GM23338 (cell line): Measurements from ENCODE around the gene MTARC2. TPM values are rescaled to one million over a fixed set of nuclear protein-coding genes. Genes with fewer than 3 reads are reported as not detected.

Experiments
- ATAC-seq: fragments of 200-7000 bp; cut with Tn5 transposase; 3 replicates; pipeline ENCODE4 v1.9.1; 2020
- DNase-seq: peaks from one replicate; pipeline ENCODE4 v3.0.0-alpha.2; 2015; ENCODE audit warnings: low spot score
- H2AFZ ChIP-seq: fragments of 200-600 bp; sonication (generic); 2 replicates; pipeline ENCODE4 v1.8.0; 2016; ENCODE audit warnings: antibody characterized with exemption, mild to moderate bottlenecking, moderate library complexity
- H3F3A ChIP-seq: fragments of 200-600 bp; sonication (generic); replicated peaks from 2 replicates; pipeline ENCODE4 v1.8.0; 2017; ENCODE audit warnings: antibody characterized with exemption, mixed run types, low read depth
- H3K27ac ChIP-seq: fragments of 200-600 bp; sonication (generic); 2 replicates; pipeline ENCODE4 v1.6.1; 2016; ENCODE audit warnings: low read depth
- H3K27me3 ChIP-seq: fragments of 200-600 bp; sonication (generic); 2 replicates; pipeline ENCODE4 v1.8.0; 2016; ENCODE audit warnings: mild to moderate bottlenecking, mixed run types, moderate library complexity; ENCODE audit not compliant: insufficient read depth
- H3K36me3 ChIP-seq: fragments of 200-600 bp; sonication (generic); 2 replicates; pipeline ENCODE4 v1.8.0; 2016; ENCODE audit warnings: mild to moderate bottlenecking; ENCODE audit not compliant: insufficient read depth
- H3K4me1 ChIP-seq: fragments of 200-600 bp; sonication (generic); 2 replicates; pipeline ENCODE4 v1.8.0; 2016; ENCODE audit warnings: mild to moderate bottlenecking, moderate library complexity; ENCODE audit not compliant: insufficient read depth
- H3K4me2 ChIP-seq: fragments of 200-600 bp; sonication (generic); 2 replicates; pipeline ENCODE4 v1.7.1; 2017; ENCODE audit warnings: mixed run types
- H3K4me3 ChIP-seq: fragments of 200-600 bp; sonication (generic); 2 replicates; pipeline ENCODE4 v1.6.1; 2016; ENCODE audit warnings: mixed run types
- H3K79me2 ChIP-seq: fragments of 200-600 bp; sonication (generic); replicated peaks from 2 replicates; pipeline ENCODE4 v1.8.0; 2017; ENCODE audit warnings: mild to moderate bottlenecking; ENCODE audit not compliant: insufficient read depth
- H3K9me2 ChIP-seq: fragments of 200-600 bp; sonication (generic); 2 replicates; pipeline ENCODE4 v1.8.0; 2017; ENCODE audit not compliant: insufficient read depth
- H4K20me1 ChIP-seq: fragments of 200-600 bp; sonication (generic); replicated peaks from 2 replicates; pipeline ENCODE4 v1.8.0; 2017; ENCODE audit warnings: mild to moderate bottlenecking; ENCODE audit not compliant: insufficient read depth
- H3K27ac Mint-ChIP-seq: 2 replicates; pipeline ENCODE4 v1.8.0; 2020; ENCODE audit warnings: inconsistent platforms, mild to moderate bottlenecking, moderate library complexity, mixed read lengths
- H3K27me3 Mint-ChIP-seq: 3 replicates; pipeline ENCODE4 v1.8.0; 2022; ENCODE audit warnings: low read depth, mild to moderate bottlenecking, moderate library complexity, mixed read lengths, inconsistent platforms; ENCODE audit not compliant: insufficient read depth, poor library complexity
- H3K36me3 Mint-ChIP-seq: 3 replicates; pipeline ENCODE4 v1.8.0; 2021; ENCODE audit warnings: low read depth, mild to moderate bottlenecking, inconsistent platforms, moderate library complexity, mixed read lengths
- H3K4me1 Mint-ChIP-seq: 3 replicates; pipeline ENCODE4 v1.8.0; 2020; ENCODE audit warnings: mild to moderate bottlenecking, inconsistent platforms, mixed read lengths
- H3K4me3 Mint-ChIP-seq: 3 replicates; pipeline ENCODE4 v1.8.0; 2021; ENCODE audit warnings: moderate library complexity, mild to moderate bottlenecking, inconsistent platforms, mixed read lengths
- H3K9me3 Mint-ChIP-seq: 3 replicates; pipeline ENCODE4 v1.8.0; 2020; ENCODE audit warnings: moderate library complexity, mild to moderate bottlenecking, inconsistent platforms, mixed read lengths
- CTCF ChIP-seq, 2 experiments: fragments of 200-600 bp in 1 of 2; sonication (generic) in 1 of 2; conservative IDR thresholded peaks; 2 replicates each; pipeline versions ENCODE4 v1.5.1 to v1.6.1; 2016 to 2017; ENCODE audit warnings: antibody characterized with exemption in 2 of 2, low read depth in 2 of 2, mild to moderate bottlenecking in 2 of 2, moderate library complexity in 1 of 2
- EZH2phosphoT487 ChIP-seq: fragments of 200-600 bp; sonication (generic); IDR thresholded peaks from one replicate; pipeline ENCODE4 v1.8.1; 2018; ENCODE audit warnings: antibody characterized with exemption; ENCODE audit not compliant: unreplicated experiment
- JUNB ChIP-seq: IDR thresholded peaks from one replicate; pipeline ENCODE4 v1.6.1; 2016; ENCODE audit warnings: antibody characterized with exemption; ENCODE audit not compliant: unreplicated experiment
- NANOG ChIP-seq: IDR thresholded peaks from 2 replicates; pipeline ENCODE4 v1.6.1; 2016; ENCODE audit warnings: antibody characterized with exemption, borderline replicate concordance
- POLR2AphosphoS5 ChIP-seq: IDR thresholded peaks from 2 replicates; pipeline ENCODE4 v1.6.1; 2016; ENCODE audit warnings: antibody characterized with exemption, low read depth
- REST ChIP-seq: IDR thresholded peaks from one replicate; pipeline ENCODE4 v1.6.1; 2018; ENCODE audit warnings: antibody characterized with exemption; ENCODE audit not compliant: unreplicated experiment
- STAT1 ChIP-seq: IDR thresholded peaks from one replicate; pipeline ENCODE4 v1.6.1; 2016; ENCODE audit warnings: antibody characterized with exemption; ENCODE audit not compliant: unreplicated experiment
- long read RNA-seq: library from polyadenylated mRNA; unstranded; transcript quantifications from one replicate; pipeline ENCODE4 v2.0.0, GENCODE V29; 2020; ENCODE audit not compliant: unreplicated experiment
- polyA plus RNA-seq: library from polyadenylated mRNA; unstranded; fragments of >200 nt; fragmentation: Nextera tagmentation; extraction: Ambion mirVana; gene quantifications from 2 replicates; pipeline ENCODE4 v1.2.1, GENCODE V29; 2016
- total RNA-seq: library from RNA; depleted of rRNA; stranded (reverse); fragments of >200 nt; shearing (Covaris generic); gene quantifications from 2 replicates; pipeline ENCODE4 v1.2.3, GENCODE V29; 2014; rRNA removed
- TF ChIP-seq, protein P1 (sequence below): IDR thresholded peaks from 2 replicates; pipeline ENCODE4 v1.6.1; 2016; ENCODE audit warnings: antibody characterized with exemption

MTARC2 gene
- total RNA-seq (4.1 and 4.3 TPM in 2 replicates), polyA plus RNA-seq (7.7 and 8.0 TPM in 2 replicates)
- long read RNA-seq, transcript MARC2-202 (8 exons, 2,134 nt) = major isoform, 8 of 9 reads
- long read RNA-seq, partial matches to known transcripts = 0 of 9 reads
- long read RNA-seq, other reads (novel, unspliced or antisense) = 1 of 9 reads

DNA sequence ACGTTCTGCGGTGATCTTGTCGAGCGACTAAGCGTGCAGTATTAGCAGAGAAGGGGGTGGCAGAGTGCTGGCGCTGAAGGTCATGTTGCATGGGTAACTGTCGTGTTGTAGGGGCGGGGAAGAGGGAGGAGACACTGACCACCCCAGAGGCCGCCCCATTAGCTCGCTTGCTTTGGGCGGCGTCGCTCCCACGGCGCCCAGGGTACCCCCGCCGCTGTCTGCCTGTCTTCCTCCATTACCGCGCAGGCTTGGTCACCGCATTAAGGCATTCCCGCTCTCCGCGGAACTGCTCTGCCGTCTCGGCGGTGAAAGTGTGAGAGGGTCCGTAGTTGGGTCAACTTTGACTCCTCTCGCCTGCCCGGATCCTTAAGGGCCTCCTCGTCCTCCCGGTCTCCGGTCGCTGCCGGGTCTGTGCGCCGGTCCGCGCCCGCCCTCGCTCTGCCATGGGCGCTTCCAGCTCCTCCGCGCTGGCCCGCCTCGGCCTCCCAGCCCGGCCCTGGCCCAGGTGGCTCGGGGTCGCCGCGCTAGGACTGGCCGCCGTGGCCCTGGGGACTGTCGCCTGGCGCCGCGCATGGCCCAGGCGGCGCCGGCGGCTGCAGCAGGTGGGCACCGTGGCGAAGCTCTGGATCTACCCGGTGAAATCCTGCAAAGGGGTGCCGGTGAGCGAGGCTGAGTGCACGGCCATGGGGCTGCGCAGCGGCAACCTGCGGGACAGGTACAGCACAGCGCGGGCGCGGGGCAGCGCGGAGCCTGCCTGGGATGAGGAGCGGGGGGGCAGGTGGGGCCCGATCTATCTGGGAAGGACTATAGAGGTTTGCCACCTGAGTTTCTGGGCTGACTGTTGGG lies at the start of gene MTARC2:
MTARC2 (plus strand) TSS at position 234 of the 846 bp plus-strand sequence; CDS start at position 444, 210 bp downstream.
- no peaks in the 10 kb centered on the region; the same call in 2 of the 3 replicates for H3K36me3 Mint-ChIP-seq
- DNase-seq = peak; percentile 91
- peaks cover 46% of the 10 kb centered on the region for H3K4me1 Mint-ChIP-seq
- Histone ChIP-seq H3K4me1 (peaks cover 23% of the 10 kb centered on the region), H3K4me3 (peak within 1 kb of the TSS; percentile 62), H3K36me3 (no peaks in the 10 kb centered on the region), H3K27me3 (peaks cover 41% of the 10 kb centered on the region), H3K27ac (no peak within 1 kb of the TSS), H3K9me2 (no peaks in the 10 kb centered on the region), H3F3A (no peaks in the 10 kb centered on the region), H3K79me2 (peaks cover 15% of the 10 kb centered on the region), H2AFZ (peak within 1 kb of the TSS; percentile 89), H3K4me2 (peak within 1 kb of the TSS; percentile 84), H4K20me1 (peaks cover 13% of the 10 kb centered on the region)
- H3K27ac Mint-ChIP-seq = peak within 1 kb of the TSS; percentile 85
- ATAC-seq = peak; percentile 88
- H3K27me3 Mint-ChIP-seq = peaks cover 25% of the 10 kb centered on the region
- no peaks in the 10 kb centered on the region for H3K9me3 Mint-ChIP-seq
- H3K4me3 Mint-ChIP-seq = peak within 1 kb of the TSS; percentile 87
- TF ChIP-seq EZH2phosphoT487 (no peak), REST (no peak), STAT1 (no peak), POLR2AphosphoS5 (peak; percentile 90)
- TF ChIP-seq, protein P1, sequence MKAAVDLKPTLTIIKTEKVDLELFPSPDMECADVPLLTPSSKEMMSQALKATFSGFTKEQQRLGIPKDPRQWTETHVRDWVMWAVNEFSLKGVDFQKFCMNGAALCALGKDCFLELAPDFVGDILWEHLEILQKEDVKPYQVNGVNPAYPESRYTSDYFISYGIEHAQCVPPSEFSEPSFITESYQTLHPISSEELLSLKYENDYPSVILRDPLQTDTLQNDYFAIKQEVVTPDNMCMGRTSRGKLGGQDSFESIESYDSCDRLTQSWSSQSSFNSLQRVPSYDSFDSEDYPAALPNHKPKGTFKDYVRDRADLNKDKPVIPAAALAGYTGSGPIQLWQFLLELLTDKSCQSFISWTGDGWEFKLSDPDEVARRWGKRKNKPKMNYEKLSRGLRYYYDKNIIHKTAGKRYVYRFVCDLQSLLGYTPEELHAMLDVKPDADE = no peak

GRCh38 chr1:220698607-220699016 lies 49.5 kb upstream of the MTARC2 start:
- Histone ChIP-seq H3F3A (no peaks in the 10 kb centered on the region), H3K79me2 (no peaks in the 10 kb centered on the region), H3K27me3 (no peaks in the 10 kb centered on the region), H3K27ac (no peak overlapping the region), H3K4me1 (0 out of 2 replicates have a peak, but pooled peaks cover 10% of the 10 kb centered on the region), H3K36me3 (no peaks in the 10 kb centered on the region), H3K4me2 (no peak overlapping the region), H3K4me3 (no peak overlapping the region), H3K9me2 (peaks cover 11% of the 10 kb centered on the region; the same call in 1 of the 2 replicates), H4K20me1 (no peaks in the 10 kb centered on the region), H2AFZ (no peak overlapping the region)
- Mint-ChIP-seq H3K27ac (no peak overlapping the region), H3K4me1 (peaks cover 28% of the 10 kb centered on the region), H3K27me3 (no peaks in the 10 kb centered on the region), H3K36me3 (peaks cover 3% of the 10 kb centered on the region; the same call in 1 of the 3 replicates), H3K9me3 (no peaks in the 10 kb centered on the region), H3K4me3 (no peak overlapping the region)
- DNase-seq = no peak
- TF ChIP-seq NANOG (no peak), EZH2phosphoT487 (no peak), POLR2AphosphoS5 (no peak), JUNB (no peak), STAT1 (no peak), CTCF (conservative IDR thresholded peaks at IDR 0.05; ENCODE audit: low read depth in 2 of 2) (no peak)
- TF ChIP-seq, protein P1 = no peak
- ATAC-seq = no peak
